GM04504 (cell line): ENCODE measurements around the gene AXIN1.

Experiments
- DNase-seq: peaks from one replicate; pipeline ENCODE4 v3.0.0-alpha.2; 2012; ENCODE audit warnings: low read depth

Gene AXIN1

DNA sequence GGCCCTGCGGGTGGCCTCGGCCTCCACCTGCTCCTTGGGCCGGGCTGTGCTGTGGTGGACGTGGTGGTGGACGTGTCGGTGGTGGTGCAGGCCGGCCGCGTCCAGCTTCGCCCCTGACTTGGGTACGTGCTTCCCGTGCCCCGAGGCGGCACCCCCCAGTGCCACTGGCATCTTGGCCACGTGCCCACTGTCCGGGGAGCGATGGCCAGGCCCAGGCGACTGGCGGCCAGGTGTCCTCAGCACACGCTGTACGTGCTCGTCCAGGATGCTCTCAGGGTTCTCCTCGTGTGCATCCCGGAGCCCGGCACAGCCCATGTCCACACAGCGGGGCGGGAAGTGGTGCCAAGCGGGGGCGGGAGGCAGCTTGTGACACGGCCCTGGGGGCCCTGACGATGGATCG lies 54.7 kb downstream of the AXIN1 start:
- DNase-seq, result no peak

- no peak for DNase-seq
Measured at GRCh38 chr16:296806-297510, 55.6 kb downstream of the AXIN1 start.

GRCh38 chr16:296276-296675 lies 56.2 kb downstream of the AXIN1 start:
- no peak for DNase-seq

DNA sequence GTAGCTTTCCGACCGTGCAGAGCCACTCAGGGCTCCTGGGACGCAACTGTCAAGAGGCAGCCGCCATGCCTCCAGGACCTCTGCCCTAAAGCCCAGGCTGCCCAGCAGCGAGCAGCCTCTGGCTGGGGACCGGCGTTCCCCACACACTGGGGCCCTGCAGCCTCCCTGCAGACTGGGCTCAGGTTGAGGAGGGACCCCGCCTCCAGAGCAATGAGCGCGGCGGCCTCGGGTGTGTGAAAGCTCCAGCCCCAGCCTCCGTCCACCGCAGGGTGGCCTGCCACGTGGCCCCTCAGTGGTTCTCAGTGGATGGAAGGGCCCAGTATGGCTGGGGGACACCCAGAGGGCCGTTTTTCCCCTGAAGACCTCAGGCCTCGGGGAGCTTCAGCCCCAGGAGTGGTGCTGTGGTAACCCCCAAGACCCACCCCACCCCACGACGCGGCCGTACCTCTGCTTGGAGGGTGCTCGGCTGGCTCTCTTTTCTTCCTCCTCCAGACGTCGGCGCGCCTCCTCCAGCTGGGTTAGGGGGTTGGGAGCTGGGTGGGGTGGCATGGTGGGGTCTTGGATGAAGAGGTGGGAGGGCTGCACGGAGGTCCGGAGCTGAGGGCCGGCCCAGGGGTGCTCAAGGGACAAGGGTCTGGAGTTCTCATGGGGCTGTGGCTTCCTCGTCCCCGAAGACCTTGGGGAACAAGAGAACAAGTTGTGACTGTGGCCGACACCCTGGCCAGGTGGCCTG lies 59.3 kb downstream of the AXIN1 start:
- no peak for DNase-seq

- no peak for DNase-seq
Measured at GRCh38 chr16:291539-291938, 61.0 kb downstream of the AXIN1 start.

DNA sequence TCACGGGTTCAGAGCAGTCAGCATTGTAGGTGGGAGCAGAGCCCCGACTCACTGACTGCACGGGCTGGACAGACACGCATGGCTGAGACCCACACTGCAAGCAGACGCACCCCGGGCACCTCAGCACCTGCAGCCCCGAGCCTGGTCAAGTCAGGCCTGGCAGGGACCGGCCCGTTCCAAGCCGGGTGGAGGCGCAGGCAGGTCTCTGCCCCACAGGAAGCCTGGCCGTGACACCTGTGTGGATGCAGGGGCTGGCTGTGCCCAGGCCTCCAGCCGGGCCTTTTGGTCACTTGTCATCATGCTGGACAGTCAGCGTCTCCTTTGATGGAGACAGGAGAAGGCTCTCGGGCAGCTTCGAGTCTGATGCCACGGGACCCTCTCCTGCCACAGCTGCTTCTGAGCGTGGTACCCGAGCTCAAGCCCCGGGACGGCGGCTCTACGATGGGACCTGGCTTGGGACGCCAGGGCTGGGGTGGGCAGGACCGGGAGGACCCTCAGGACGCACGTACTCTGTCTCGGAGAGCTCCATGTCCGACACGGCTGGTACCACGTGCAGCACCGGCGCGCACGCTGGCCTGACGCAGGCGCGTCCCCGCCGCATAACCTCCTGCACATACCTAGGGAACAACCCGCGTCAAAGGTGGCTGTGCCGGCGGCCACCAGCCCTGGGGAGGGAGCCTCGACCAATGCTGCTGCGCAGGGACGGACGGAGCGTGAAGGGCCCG lies 61.7 kb downstream of the AXIN1 start:
- no peak for DNase-seq

- no peak for DNase-seq
Measured at GRCh38 chr16:290015-290680, 62.4 kb downstream of the AXIN1 start.

GRCh38 chr16:289395-289997 lies 63.0 kb downstream of the AXIN1 start:
- DNase-seq, result no peak

- DNase-seq, result no peak
Measured at GRCh38 chr16:287981-288920, 64.3 kb downstream of the AXIN1 start.

GRCh38 chr16:287298-287811 lies 65.2 kb downstream of the AXIN1 start:
- DNase-seq, result no peak

- no peak for DNase-seq
Measured at GRCh38 chr16:286491-287297, 65.8 kb downstream of the AXIN1 start.

DNA sequence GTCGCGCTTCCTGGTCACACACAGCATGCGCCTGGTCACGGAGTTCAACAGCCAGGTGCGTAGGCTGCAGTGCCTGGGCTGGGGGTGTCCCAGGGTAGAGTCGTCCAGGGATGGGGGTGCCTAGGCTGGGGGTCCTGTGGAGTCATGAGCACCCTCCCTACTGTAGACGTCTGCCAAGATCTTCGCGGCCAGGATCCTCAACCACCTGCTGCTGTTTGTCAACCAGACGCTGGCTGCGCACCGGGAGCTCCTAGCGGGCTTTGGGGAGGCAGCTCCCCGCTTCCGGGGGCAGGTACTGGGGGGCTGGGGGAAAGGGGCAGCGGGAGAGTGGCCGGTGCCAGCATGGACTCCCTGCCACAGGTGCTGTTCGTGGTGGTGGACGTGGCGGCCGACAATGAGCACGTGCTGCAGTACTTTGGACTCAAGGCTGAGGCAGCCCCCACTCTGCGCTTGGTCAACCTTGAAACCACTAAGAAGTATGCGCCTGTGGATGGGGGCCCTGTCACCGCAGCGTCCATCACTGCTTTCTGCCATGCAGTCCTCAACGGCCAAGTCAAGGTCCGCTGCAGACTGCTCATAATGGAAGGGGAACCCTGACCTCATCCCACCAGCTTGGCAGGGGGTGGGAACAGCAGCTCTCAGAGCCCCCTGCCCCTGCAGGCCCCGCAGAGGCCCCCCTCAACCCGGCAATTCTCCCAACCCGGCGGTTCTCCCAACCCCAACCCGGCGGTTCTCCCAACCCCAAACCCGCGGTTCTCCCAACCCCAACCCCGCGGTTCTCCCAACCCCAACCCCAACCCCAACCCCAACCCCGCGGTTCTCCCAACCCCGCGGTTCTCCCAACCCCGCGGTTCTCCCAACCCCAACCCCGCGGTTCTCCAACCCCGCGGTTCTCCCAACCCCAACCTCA lies 67.1 kb downstream of the AXIN1 start:
- no peak for DNase-seq

- no peak for DNase-seq
Measured at GRCh38 chr16:284204-285120, 68.1 kb downstream of the AXIN1 start.

DNA sequence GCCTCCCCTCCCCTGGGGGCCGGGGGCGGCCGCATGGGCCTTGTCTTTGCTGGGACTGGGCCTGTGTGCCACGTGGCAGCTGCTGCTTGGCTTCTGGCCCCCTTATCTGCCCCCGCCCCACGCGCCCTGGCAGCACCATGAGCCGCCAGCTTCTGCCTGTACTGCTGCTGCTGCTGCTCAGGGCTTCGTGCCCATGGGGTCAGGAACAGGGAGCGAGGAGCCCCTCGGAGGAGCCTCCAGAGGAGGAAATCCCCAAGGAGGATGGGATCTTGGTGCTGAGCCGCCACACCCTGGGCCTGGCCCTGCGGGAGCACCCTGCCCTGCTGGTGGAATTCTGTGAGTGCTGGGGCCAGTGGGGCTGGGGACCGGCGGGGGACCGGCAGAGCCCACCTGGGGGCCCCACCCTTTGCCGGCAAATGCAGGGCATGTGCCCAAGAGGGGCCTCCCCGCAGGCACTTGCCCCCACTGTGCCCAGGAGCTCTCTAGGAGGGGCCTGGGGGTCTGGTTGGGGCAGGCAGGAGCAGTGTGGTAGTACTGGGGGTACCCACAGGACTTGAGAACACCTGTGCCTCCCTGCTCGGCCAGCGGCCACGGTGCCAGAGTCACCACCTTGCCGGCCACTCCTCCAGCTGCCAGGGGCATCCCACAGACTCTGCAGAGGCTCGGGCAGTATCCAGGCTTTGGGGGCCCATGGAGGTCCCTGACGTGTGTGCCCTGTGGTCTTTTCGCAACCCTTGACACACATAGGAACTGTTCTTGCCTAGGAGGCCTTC lies 69.3 kb downstream of the AXIN1 start, which contains the start of gene PDIA2:
PDIA2 (plus strand) TSS at position 132 of the 773 bp plus-strand sequence; CDS start at position 138, 6 bp downstream.
- no peak for DNase-seq

DNA sequence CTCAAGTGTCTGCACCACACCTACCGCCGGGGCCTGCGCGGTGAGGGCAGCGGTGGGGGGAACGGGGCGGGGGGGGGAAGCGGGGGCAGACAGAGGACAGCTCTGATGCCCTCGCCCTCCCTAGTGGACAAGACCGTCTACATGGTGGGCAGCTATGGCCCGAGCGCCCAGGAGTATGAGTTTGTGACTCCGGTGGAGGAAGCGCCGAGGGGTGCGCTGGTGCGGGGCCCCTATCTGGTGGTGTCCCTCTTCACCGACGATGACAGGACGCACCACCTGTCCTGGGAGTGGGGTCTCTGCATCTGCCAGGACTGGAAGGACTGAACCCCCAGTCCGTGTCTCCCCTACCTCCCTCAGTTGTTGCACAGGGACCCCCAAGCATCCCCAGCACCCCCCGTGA lies 70.0 kb downstream of the AXIN1 start:
- no peak for DNase-seq

GRCh38 chr16:281660-282255 lies 70.8 kb downstream of the AXIN1 start:
- DNase-seq, result no peak
